ENCODE measurements around the gene MBOAT1.

DNA sequence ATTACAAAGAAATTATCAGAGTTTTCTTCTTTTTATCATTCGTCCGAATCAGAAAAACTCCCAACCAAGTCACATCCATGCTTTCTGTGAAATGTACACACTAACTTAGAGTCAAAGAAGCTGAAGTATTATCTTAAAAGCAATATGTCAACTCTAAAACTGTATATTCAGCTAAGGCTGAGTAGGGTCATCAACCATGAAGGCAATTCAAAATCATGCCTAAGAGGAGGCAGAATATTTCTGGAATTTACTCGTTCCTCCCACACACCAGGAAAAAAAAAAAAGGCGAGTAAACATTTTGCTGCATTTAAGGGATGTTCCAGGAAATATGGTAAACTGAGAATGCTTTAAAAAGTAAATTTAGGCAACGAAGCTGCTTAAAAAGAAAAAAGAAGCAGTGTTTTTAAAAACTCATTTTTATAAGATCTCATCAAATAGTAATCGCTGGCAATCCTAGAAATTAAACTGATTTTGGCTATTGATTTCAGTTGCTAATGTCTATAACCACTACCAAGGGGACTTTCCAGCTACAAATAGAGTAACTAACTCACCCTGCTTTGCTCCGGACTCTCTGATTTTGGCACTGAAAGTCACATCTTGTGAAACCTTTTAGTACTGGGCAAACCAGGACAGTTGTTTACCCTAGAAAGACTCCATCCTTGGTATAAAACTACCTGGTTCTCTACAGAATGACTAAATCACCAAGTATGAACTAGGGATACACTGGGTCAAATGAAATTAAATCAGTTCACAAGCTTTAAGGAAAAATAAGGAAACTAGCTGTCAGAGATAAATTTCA lies 82.8 kb downstream of the MBOAT1 start:
- no peak for TF ChIP-seq RAD21 (conservative IDR thresholded peaks at IDR 0.05)
- TF ChIP-seq, protein P1, sequence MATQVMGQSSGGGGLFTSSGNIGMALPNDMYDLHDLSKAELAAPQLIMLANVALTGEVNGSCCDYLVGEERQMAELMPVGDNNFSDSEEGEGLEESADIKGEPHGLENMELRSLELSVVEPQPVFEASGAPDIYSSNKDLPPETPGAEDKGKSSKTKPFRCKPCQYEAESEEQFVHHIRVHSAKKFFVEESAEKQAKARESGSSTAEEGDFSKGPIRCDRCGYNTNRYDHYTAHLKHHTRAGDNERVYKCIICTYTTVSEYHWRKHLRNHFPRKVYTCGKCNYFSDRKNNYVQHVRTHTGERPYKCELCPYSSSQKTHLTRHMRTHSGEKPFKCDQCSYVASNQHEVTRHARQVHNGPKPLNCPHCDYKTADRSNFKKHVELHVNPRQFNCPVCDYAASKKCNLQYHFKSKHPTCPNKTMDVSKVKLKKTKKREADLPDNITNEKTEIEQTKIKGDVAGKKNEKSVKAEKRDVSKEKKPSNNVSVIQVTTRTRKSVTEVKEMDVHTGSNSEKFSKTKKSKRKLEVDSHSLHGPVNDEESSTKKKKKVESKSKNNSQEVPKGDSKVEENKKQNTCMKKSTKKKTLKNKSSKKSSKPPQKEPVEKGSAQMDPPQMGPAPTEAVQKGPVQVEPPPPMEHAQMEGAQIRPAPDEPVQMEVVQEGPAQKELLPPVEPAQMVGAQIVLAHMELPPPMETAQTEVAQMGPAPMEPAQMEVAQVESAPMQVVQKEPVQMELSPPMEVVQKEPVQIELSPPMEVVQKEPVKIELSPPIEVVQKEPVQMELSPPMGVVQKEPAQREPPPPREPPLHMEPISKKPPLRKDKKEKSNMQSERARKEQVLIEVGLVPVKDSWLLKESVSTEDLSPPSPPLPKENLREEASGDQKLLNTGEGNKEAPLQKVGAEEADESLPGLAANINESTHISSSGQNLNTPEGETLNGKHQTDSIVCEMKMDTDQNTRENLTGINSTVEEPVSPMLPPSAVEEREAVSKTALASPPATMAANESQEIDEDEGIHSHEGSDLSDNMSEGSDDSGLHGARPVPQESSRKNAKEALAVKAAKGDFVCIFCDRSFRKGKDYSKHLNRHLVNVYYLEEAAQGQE (IDR thresholded peaks at IDR 0.05; ENCODE audit: borderline replicate concordance) = no peak
- no peak for TF ChIP-seq TAF1 (IDR thresholded peaks at IDR 0.05; ENCODE audit: low read depth)
- TF ChIP-seq, protein P2, sequence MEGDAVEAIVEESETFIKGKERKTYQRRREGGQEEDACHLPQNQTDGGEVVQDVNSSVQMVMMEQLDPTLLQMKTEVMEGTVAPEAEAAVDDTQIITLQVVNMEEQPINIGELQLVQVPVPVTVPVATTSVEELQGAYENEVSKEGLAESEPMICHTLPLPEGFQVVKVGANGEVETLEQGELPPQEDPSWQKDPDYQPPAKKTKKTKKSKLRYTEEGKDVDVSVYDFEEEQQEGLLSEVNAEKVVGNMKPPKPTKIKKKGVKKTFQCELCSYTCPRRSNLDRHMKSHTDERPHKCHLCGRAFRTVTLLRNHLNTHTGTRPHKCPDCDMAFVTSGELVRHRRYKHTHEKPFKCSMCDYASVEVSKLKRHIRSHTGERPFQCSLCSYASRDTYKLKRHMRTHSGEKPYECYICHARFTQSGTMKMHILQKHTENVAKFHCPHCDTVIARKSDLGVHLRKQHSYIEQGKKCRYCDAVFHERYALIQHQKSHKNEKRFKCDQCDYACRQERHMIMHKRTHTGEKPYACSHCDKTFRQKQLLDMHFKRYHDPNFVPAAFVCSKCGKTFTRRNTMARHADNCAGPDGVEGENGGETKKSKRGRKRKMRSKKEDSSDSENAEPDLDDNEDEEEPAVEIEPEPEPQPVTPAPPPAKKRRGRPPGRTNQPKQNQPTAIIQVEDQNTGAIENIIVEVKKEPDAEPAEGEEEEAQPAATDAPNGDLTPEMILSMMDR (IDR thresholded peaks at IDR 0.05; ENCODE audit: poor library complexity, severe bottlenecking) = no peak
- no peak for TF ChIP-seq EZH2 (IDR thresholded peaks at IDR 0.05; ENCODE audit: borderline replicate concordance, insufficient read depth, low read length, poor library complexity, severe bottlenecking)
- no peak for TF ChIP-seq SMC3 (conservative IDR thresholded peaks at IDR 0.05; ENCODE audit: poor library complexity)
- no peak for TF ChIP-seq POLR2AphosphoS5 (IDR thresholded peaks at IDR 0.05)
- TF ChIP-seq EP300 (conservative IDR thresholded peaks at IDR 0.05; ENCODE audit: poor library complexity, severe bottlenecking) = no peak
- no peak for TF ChIP-seq MXI1 (conservative IDR thresholded peaks at IDR 0.05; ENCODE audit: poor library complexity, severe bottlenecking)
